HG03575 (cell line): ENCODE data around the gene YOD1.

Experiments
- ATAC-seq: cut with Tn5 transposase; IDR thresholded peaks from one replicate; pipeline ENCODE4 v1.9.1; 2021; ENCODE audit not compliant: unreplicated experiment, insufficient number of reproducible peaks, low FRiP score; ENCODE audit errors: extremely low read depth

The YOD1 gene

DNA sequence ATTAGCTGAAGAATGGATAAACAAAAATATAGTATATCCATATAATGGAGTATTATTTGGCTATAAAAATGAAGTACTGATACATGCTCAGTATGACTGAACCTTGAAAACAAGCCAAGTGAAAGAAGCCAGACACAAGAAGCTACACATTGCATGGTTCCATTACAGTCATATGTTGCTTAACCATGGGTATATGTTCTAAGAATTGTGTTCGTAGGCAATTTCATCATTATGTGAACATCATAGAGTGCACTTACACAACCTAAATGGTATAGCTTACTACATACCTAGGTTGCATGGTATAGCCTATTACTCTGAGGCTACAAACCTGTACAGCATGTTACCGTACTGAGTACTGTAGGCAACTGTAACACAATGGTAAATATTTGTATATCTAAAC, 52.2 kb downstream of the YOD1 start:
- ATAC-seq, result no peak
